GM12878 (cell line): Measurements from ENCODE around the gene CENPP. TPM values are rescaled to one million over a fixed set of nuclear protein-coding genes. Genes with fewer than 3 reads are reported as not detected.

Experiments
- BRCA1 ChIP-seq: IDR thresholded peaks from 2 replicates; pipeline ENCODE4 v1.6.1; 2011; ENCODE audit warnings: low read depth, low read length, improper control_type of control experiment
- CBX3 ChIP-seq: fragments of 200-600 bp; sonication (generic); IDR thresholded peaks from 2 replicates; pipeline ENCODE4 v1.6.1; 2016; ENCODE audit warnings: low read depth, borderline replicate concordance
- PAX5 ChIP-seq: IDR thresholded peaks from 2 replicates; pipeline ENCODE4 v1.6.1; 2011; ENCODE audit warnings: low read depth, low read length, borderline replicate concordance
- TBL1XR1 ChIP-seq: IDR thresholded peaks from 2 replicates; pipeline ENCODE4 v1.6.1; 2012; ENCODE audit warnings: low read depth, low read length, improper control_type of control experiment
- polyA plus RNA-seq, 11 experiments: library from polyadenylated mRNA; depleted of rRNA in 4 of 11; unstranded in 6 of 11; stranded (reverse) in 5 of 11; fragments of >200 nt; fragmentation: Nextera tagmentation in 4 of 11; fragmentation: Illumina TruSeq in 1 of 11; extraction: Ambion mirVana in 4 of 11; extraction: Trizol in 1 of 11; gene quantifications; 1 replicate in 1 of 11; 2 replicates in 10 of 11; pipeline versions ENCODE4 v1.2.1 to v1.2.3, GENCODE V29; 2011 to 2016; ENCODE audit warnings: inconsistent platforms in 2 of 11, missing spikeins in 2 of 11, low read depth in 1 of 11
- total RNA-seq, 4 experiments: library from RNA; depleted of rRNA in 3 of 4; stranded (reverse); fragments of >200 nt in 3 of 4; fragmentation: Illumina TruSeq in 1 of 4; extraction: Trizol in 1 of 4; gene quantifications; 2 replicates each; pipeline versions ENCODE4 v1.2.1 to v1.2.3, GENCODE V29; 2013 to 2021
- TF ChIP-seq, protein P1 (sequence below): fragments of 450-650 bp; formaldehyde crosslinking; IDR thresholded peaks from 2 replicates; pipeline ENCODE4 v1.4.0; 2020; ENCODE audit warnings: mild to moderate bottlenecking, moderate library complexity
- TF ChIP-seq, protein P2 (sequence below): fragments of 450-650 bp; IDR thresholded peaks from 2 replicates; pipeline ENCODE4 v1.6.1; 2016; ENCODE audit warnings: mild to moderate bottlenecking
- TF ChIP-seq, protein P3 (sequence below): fragments of 450-650 bp; IDR thresholded peaks from 2 replicates; pipeline ENCODE4 v1.6.1; 2017; ENCODE audit warnings: mild to moderate bottlenecking, moderate library complexity

CENPP gene
- total and polyA plus RNA-seq, 10 of the 15 experiments (the other 5 are each of a cell fraction or from before 2014, with no cell fraction given): 9.4 to 31.4 (median 19.8) TPM

DNA sequence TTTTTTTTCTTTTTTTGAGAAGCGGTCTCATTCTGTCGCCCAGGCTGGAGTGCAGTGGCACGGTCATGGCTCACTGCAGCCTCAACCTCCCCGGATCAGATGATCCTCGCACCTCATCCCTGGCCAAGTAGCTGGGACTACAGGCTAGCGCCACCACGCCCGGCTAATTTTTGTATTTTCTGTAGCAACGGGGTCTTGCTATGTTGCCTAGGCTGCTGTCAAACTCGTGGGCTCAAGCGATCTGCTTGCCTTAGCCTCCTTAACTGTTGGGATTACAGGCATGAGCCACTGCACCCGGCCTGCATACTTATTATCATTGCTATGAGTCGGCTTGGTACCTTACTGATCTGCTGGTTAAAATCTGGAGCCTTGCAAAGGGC is 31.5 kb upstream of the CENPP start (continued):
- TF ChIP-seq, protein P1, sequence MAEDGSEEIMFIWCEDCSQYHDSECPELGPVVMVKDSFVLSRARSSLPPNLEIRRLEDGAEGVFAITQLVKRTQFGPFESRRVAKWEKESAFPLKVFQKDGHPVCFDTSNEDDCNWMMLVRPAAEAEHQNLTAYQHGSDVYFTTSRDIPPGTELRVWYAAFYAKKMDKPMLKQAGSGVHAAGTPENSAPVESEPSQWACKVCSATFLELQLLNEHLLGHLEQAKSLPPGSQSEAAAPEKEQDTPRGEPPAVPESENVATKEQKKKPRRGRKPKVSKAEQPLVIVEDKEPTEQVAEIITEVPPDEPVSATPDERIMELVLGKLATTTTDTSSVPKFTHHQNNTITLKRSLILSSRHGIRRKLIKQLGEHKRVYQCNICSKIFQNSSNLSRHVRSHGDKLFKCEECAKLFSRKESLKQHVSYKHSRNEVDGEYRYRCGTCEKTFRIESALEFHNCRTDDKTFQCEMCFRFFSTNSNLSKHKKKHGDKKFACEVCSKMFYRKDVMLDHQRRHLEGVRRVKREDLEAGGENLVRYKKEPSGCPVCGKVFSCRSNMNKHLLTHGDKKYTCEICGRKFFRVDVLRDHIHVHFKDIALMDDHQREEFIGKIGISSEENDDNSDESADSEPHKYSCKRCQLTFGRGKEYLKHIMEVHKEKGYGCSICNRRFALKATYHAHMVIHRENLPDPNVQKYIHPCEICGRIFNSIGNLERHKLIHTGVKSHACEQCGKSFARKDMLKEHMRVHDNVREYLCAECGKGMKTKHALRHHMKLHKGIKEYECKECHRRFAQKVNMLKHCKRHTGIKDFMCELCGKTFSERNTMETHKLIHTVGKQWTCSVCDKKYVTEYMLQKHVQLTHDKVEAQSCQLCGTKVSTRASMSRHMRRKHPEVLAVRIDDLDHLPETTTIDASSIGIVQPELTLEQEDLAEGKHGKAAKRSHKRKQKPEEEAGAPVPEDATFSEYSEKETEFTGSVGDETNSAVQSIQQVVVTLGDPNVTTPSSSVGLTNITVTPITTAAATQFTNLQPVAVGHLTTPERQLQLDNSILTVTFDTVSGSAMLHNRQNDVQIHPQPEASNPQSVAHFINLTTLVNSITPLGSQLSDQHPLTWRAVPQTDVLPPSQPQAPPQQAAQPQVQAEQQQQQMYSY: no peak
- TF ChIP-seq, protein P2, sequence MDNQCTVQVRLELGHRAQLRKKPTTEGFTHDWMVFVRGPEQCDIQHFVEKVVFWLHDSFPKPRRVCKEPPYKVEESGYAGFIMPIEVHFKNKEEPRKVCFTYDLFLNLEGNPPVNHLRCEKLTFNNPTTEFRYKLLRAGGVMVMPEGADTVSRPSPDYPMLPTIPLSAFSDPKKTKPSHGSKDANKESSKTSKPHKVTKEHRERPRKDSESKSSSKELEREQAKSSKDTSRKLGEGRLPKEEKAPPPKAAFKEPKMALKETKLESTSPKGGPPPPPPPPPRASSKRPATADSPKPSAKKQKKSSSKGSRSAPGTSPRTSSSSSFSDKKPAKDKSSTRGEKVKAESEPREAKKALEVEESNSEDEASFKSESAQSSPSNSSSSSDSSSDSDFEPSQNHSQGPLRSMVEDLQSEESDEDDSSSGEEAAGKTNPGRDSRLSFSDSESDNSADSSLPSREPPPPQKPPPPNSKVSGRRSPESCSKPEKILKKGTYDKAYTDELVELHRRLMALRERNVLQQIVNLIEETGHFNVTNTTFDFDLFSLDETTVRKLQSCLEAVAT: no peak
- TF ChIP-seq PAX5: no peak
- TF ChIP-seq, protein P3, sequence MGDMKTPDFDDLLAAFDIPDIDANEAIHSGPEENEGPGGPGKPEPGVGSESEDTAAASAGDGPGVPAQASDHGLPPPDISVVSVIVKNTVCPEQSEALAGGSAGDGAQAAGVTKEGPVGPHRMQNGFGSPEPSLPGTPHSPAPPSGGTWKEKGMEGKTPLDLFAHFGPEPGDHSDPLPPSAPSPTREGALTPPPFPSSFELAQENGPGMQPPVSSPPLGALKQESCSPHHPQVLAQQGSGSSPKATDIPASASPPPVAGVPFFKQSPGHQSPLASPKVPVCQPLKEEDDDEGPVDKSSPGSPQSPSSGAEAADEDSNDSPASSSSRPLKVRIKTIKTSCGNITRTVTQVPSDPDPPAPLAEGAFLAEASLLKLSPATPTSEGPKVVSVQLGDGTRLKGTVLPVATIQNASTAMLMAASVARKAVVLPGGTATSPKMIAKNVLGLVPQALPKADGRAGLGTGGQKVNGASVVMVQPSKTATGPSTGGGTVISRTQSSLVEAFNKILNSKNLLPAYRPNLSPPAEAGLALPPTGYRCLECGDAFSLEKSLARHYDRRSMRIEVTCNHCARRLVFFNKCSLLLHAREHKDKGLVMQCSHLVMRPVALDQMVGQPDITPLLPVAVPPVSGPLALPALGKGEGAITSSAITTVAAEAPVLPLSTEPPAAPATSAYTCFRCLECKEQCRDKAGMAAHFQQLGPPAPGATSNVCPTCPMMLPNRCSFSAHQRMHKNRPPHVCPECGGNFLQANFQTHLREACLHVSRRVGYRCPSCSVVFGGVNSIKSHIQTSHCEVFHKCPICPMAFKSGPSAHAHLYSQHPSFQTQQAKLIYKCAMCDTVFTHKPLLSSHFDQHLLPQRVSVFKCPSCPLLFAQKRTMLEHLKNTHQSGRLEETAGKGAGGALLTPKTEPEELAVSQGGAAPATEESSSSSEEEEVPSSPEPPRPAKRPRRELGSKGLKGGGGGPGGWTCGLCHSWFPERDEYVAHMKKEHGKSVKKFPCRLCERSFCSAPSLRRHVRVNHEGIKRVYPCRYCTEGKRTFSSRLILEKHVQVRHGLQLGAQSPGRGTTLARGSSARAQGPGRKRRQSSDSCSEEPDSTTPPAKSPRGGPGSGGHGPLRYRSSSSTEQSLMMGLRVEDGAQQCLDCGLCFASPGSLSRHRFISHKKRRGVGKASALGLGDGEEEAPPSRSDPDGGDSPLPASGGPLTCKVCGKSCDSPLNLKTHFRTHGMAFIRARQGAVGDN: no peak
- no peak for TF ChIP-seq CBX3
- TF ChIP-seq TBL1XR1: no peak
- no peak for TF ChIP-seq BRCA1
